H9 (cell line): ENCODE results near the gene MAP2K1. TPM values are rescaled to one million over a fixed set of nuclear protein-coding genes. Genes with fewer than 3 reads are reported as not detected.

ENCODE experiments used
- DNase-seq: peaks from one replicate; pipeline ENCODE4 v3.0.0-alpha.2; 2017
- H2AFZ ChIP-seq: one replicate; pipeline ENCODE4 v1.6.1; 2013; ENCODE audit warnings: mild to moderate bottlenecking, low read length, control low read depth, moderate library complexity
- H2AK5ac ChIP-seq: 2 replicates; pipeline ENCODE4 v1.6.1; 2013; ENCODE audit warnings: low read length, control low read depth, mixed read lengths; ENCODE audit not compliant: insufficient read length
- H2BK120ac ChIP-seq: one replicate; pipeline ENCODE4 v1.6.1; 2013; ENCODE audit warnings: low read depth, mild to moderate bottlenecking, low read length, control low read depth, inconsistent platforms; ENCODE audit not compliant: poor library complexity, severe bottlenecking
- H2BK12ac ChIP-seq: 2 replicates; pipeline ENCODE4 v1.6.1; 2013; ENCODE audit warnings: low read length, control low read depth, mixed read lengths, low read depth; ENCODE audit not compliant: insufficient read length
- H2BK15ac ChIP-seq: 2 replicates; pipeline ENCODE4 v1.6.1; 2013; ENCODE audit warnings: low read depth, low read length, control low read depth
- H2BK20ac ChIP-seq: one replicate; pipeline ENCODE4 v1.6.1; 2013; ENCODE audit warnings: low read depth, mild to moderate bottlenecking, low read length, control low read depth, inconsistent platforms; ENCODE audit not compliant: poor library complexity, severe bottlenecking
- H2BK5ac ChIP-seq: 2 replicates; pipeline ENCODE4 v1.6.1; 2013; ENCODE audit warnings: low read length, control low read depth, mixed read lengths; ENCODE audit not compliant: insufficient read length
- H3K14ac ChIP-seq: 2 replicates; pipeline ENCODE4 v1.6.1; 2013; ENCODE audit warnings: low read length, control low read depth; ENCODE audit not compliant: insufficient read depth
- H3K18ac ChIP-seq: 2 replicates; pipeline ENCODE4 v1.6.1; 2013; ENCODE audit warnings: low read depth, mild to moderate bottlenecking, mixed read lengths, low read length, control low read depth; ENCODE audit not compliant: insufficient read length
- H3K23ac ChIP-seq: 2 replicates; pipeline ENCODE4 v1.6.1; 2013; ENCODE audit warnings: low read length, control low read depth, mixed read lengths, low read depth; ENCODE audit not compliant: insufficient read length
- H3K23me2 ChIP-seq: 2 replicates; pipeline ENCODE4 v1.6.1; 2013; ENCODE audit warnings: low read depth, mild to moderate bottlenecking, mixed read lengths, low read length, control low read depth; ENCODE audit not compliant: insufficient read length, poor library complexity, severe bottlenecking
- H3K27ac ChIP-seq: 2 replicates; pipeline ENCODE4 v1.5.1; 2013; ENCODE audit warnings: low read length, control low read depth, mixed read lengths, low read depth; ENCODE audit not compliant: insufficient read length
- H3K27me3 ChIP-seq: 2 replicates; pipeline ENCODE4 v1.6.1; 2013; ENCODE audit warnings: low read length, control low read depth, inconsistent platforms; ENCODE audit not compliant: insufficient read depth
- H3K4ac ChIP-seq: 2 replicates; pipeline ENCODE4 v1.6.1; 2013; ENCODE audit warnings: low read depth, mild to moderate bottlenecking, control low read depth, inconsistent platforms, low read length, moderate library complexity
- H3K4me1 ChIP-seq: 2 replicates; pipeline ENCODE4 v1.6.1; 2013; ENCODE audit warnings: low read length, control low read depth, inconsistent platforms; ENCODE audit not compliant: insufficient read depth
- H3K4me2 ChIP-seq: 2 replicates; pipeline ENCODE4 v1.6.1; 2013; ENCODE audit warnings: low read length, control low read depth, mixed read lengths; ENCODE audit not compliant: insufficient read length, insufficient read depth
- H3K56ac ChIP-seq: 2 replicates; pipeline ENCODE4 v1.6.1; 2013; ENCODE audit warnings: low read depth, mild to moderate bottlenecking, mixed read lengths, low read length, control low read depth; ENCODE audit not compliant: insufficient read length
- H3K79me1 ChIP-seq: 2 replicates; pipeline ENCODE4 v1.6.1; 2013; ENCODE audit warnings: low read depth, mild to moderate bottlenecking, moderate library complexity, low read length, control low read depth, inconsistent platforms; ENCODE audit not compliant: insufficient read depth, poor library complexity, severe bottlenecking
- H3K79me2 ChIP-seq: 2 replicates; pipeline ENCODE4 v1.6.1; 2013; ENCODE audit warnings: low read length, control low read depth, inconsistent platforms; ENCODE audit not compliant: insufficient read depth
- H3K9ac ChIP-seq: 2 replicates; pipeline ENCODE4 v1.6.1; 2013; ENCODE audit warnings: low read length, control low read depth, mixed read lengths; ENCODE audit not compliant: insufficient read length; ENCODE audit errors: extremely low read depth
- H3K9me3 ChIP-seq: one replicate; pipeline ENCODE4 v1.6.1; 2013; ENCODE audit warnings: low read depth, low read length, inconsistent platforms; ENCODE audit not compliant: control insufficient read depth
- H3T11ph ChIP-seq: one replicate; pipeline ENCODE4 v1.6.1; 2013; ENCODE audit warnings: mild to moderate bottlenecking, low read length, control low read depth, inconsistent platforms
- H4K20me1 ChIP-seq: one replicate; pipeline ENCODE4 v1.6.1; 2013; ENCODE audit not compliant: control insufficient read depth, insufficient read length, insufficient read depth
- H4K5ac ChIP-seq: 2 replicates; pipeline ENCODE4 v1.6.1; 2013; ENCODE audit warnings: low read depth, mild to moderate bottlenecking, mixed read lengths, low read length, control low read depth; ENCODE audit not compliant: insufficient read length
- H4K8ac ChIP-seq: replicated peaks from 2 replicates; pipeline ENCODE4 v1.6.1; 2013; ENCODE audit warnings: low read length, control low read depth, mixed read lengths, low read depth; ENCODE audit not compliant: insufficient read length
- H4K91ac ChIP-seq: 2 replicates; pipeline ENCODE4 v1.6.1; 2013; ENCODE audit warnings: low read depth, mild to moderate bottlenecking, moderate library complexity, mixed read lengths, low read length, control low read depth; ENCODE audit not compliant: insufficient read length
- H3K27ac Mint-ChIP-seq, 3 experiments: 2 replicates in 2 of 3; 3 replicates in 1 of 3; pipeline ENCODE4 v1.8.0; 2020 to 2021; ENCODE audit warnings: mixed read lengths in 3 of 3, mild to moderate bottlenecking in 1 of 3, moderate library complexity in 1 of 3
- H3K27me3 Mint-ChIP-seq: 2 replicates; pipeline ENCODE4 v1.8.0; 2021; ENCODE audit warnings: low read depth, mild to moderate bottlenecking, moderate library complexity, mixed read lengths
- H3K36me3 Mint-ChIP-seq, 3 experiments: 2 replicates in 2 of 3; 3 replicates in 1 of 3; pipeline ENCODE4 v1.8.0; 2020 to 2021; ENCODE audit warnings: low read depth in 3 of 3, mixed read lengths in 3 of 3; ENCODE audit not compliant: insufficient read depth in 1 of 3
- H3K4me1 Mint-ChIP-seq, 2 experiments: 2 replicates each; pipeline ENCODE4 v1.8.0; 2020; ENCODE audit warnings: mixed read lengths in 2 of 2
- H3K4me3 Mint-ChIP-seq, 2 experiments: 2 replicates in 1 of 2; 3 replicates in 1 of 2; pipeline ENCODE4 v1.8.0; 2020 to 2021; ENCODE audit warnings: mild to moderate bottlenecking in 2 of 2, mixed read lengths in 2 of 2, moderate library complexity in 1 of 2
- H3K9me3 Mint-ChIP-seq, 2 experiments: 2 replicates in 1 of 2; 3 replicates in 1 of 2; pipeline ENCODE4 v1.8.0; 2020; ENCODE audit warnings: mild to moderate bottlenecking in 2 of 2, mixed read lengths in 2 of 2, moderate library complexity in 1 of 2
- WGBS: extraction: QIAGEN DNeasy Blood & Tissue Kit; methylation state at CpG from one replicate; pipeline ENCODE4 v1.1.7; 2013; ENCODE audit warnings: missing lambda C conversion rate, low lambda C conversion rate, mixed read lengths; ENCODE audit not compliant: insufficient read length; ENCODE audit errors: extremely low coverage; 5-methylcytosine and 5-hydroxymethylcytosine counted together
- total RNA-seq: library from RNA; stranded (reverse); gene quantifications from 2 replicates; pipeline ENCODE4 v1.2.1, GENCODE V29; 2021
- TF ChIP-seq, protein P1 (sequence below): fragments of 200-600 bp; sonication (generic); conservative IDR thresholded peaks from 3 replicates; pipeline ENCODE4 v1.8.0; 2021; ENCODE audit warnings: antibody characterized with exemption, mild to moderate bottlenecking

MAP2K1 gene
- total RNA-seq, 1 experiment from 2014 or later, result 50.8 TPM

DNA sequence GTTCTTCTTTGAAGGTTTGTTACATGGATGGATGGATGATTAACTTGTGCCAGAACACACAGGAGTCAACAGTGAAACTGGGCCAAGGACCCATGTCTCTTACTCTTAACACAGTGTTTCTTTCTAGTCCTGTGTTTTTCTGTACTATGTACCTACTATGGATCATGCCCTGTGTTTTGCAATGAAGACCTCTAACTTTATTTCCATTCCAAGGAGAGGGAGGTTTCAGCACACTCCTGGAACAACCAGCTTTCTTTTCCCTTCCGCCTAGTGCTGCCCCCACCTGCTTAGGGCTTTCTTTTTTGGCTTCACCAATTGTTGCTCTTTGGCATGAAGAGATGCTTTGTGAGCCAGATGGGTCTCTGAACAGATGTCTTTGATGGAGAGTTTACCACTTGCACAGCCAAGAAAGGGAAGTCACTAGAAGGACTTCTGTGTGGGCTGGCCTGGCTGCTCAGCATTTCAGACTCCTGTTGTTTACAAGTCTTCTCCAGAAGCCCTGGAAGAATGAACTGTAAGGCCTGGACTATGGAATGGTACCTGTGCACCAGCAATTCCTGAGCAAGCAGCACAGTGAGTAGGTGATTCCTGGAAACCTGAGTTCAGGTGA, 66.4 kb downstream of the MAP2K1 start:
- Mint-ChIP-seq H3K9me3 (no peaks in the 10 kb centered on the region; a peak in 1 of 5 replicates), H3K36me3 (peaks cover 11 to 19% (median 11%) of the 10 kb centered on the region in 3 experiments), H3K4me3 (no peak overlapping the region), H3K4me1 (peaks cover 3 to 11% of the 10 kb centered on the region in 2 experiments; a peak in 3 of 4 replicates), H3K27me3 (no peaks in the 10 kb centered on the region), H3K27ac (no peak overlapping the region)
- Histone ChIP-seq H4K91ac (no peak overlapping the region), H2BK120ac (no peak overlapping the region), H2BK15ac (no peak overlapping the region), H3K4me1 (no peaks in the 10 kb centered on the region), H2AFZ (no peak overlapping the region), H3T11ph (no peak overlapping the region), H3K27me3 (no peaks in the 10 kb centered on the region), H3K23ac (no peak overlapping the region), H3K9ac (no peak overlapping the region), H3K79me1 (no peaks in the 10 kb centered on the region), H3K27ac (no peak overlapping the region), H3K56ac (no peak overlapping the region), H3K9me3 (no peaks in the 10 kb centered on the region), H3K18ac (no peak overlapping the region), H2BK5ac (no peak overlapping the region), H3K23me2 (no peaks in the 10 kb centered on the region), H3K79me2 (no peaks in the 10 kb centered on the region), H3K4me2 (no peak overlapping the region), H4K20me1 (no peaks in the 10 kb centered on the region), H2AK5ac (no peak overlapping the region), H4K5ac (no peak overlapping the region), H2BK20ac (no peak overlapping the region), H4K8ac (no peak overlapping the region), H3K4ac (no peak overlapping the region), H3K14ac (no peak overlapping the region), H2BK12ac (no peak overlapping the region)
- DNase-seq, result no peak
- WGBS, result no CpG with 5 or more reads among the region's 1 CpG
- TF ChIP-seq, protein P1, sequence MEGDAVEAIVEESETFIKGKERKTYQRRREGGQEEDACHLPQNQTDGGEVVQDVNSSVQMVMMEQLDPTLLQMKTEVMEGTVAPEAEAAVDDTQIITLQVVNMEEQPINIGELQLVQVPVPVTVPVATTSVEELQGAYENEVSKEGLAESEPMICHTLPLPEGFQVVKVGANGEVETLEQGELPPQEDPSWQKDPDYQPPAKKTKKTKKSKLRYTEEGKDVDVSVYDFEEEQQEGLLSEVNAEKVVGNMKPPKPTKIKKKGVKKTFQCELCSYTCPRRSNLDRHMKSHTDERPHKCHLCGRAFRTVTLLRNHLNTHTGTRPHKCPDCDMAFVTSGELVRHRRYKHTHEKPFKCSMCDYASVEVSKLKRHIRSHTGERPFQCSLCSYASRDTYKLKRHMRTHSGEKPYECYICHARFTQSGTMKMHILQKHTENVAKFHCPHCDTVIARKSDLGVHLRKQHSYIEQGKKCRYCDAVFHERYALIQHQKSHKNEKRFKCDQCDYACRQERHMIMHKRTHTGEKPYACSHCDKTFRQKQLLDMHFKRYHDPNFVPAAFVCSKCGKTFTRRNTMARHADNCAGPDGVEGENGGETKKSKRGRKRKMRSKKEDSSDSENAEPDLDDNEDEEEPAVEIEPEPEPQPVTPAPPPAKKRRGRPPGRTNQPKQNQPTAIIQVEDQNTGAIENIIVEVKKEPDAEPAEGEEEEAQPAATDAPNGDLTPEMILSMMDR, result no peak
